Measurements from ENCODE around the gene RPL31.

The RPL31 gene

DNA sequence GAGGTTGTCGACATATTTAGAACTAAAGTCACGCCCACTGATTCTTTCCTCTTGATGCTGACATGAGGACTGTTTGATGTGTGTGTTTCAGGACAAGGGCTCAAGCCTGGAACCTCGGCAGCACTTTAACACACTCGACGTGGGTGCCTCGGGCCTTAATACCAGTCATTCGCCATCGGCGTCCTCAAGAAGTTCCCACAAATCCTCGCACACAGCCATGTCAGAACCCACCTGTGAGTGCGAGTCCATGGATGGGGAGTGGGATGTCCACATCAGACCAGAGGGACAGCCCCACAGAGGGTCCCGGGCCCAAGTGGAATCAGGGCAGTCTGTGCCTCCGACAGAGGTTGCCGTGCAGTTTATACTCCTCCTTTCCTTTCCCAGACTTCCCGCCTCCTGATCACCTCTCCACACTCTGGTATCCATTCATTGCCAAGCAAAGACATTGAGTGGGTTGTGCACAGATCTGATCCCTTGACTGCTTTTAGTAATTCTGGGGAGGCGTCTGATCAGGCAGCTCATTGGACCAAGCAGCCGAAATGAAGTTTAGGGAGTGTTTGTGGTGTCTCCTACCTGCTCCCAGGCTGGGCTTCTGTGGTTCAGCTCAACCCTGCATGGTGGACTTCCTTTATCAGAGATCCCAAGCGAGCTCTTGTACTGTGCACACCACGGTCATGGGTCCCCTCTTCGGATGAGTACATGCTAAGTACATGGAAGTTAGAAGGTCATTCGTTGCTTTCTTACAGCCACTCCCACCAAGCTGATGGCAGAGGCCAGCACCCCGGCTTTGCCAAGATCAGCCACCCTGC lies 27.2 kb upstream of the RPL31 start:
- H3K27ac ChIP-seq = no peak overlapping the region
- TF ChIP-seq, protein P1, sequence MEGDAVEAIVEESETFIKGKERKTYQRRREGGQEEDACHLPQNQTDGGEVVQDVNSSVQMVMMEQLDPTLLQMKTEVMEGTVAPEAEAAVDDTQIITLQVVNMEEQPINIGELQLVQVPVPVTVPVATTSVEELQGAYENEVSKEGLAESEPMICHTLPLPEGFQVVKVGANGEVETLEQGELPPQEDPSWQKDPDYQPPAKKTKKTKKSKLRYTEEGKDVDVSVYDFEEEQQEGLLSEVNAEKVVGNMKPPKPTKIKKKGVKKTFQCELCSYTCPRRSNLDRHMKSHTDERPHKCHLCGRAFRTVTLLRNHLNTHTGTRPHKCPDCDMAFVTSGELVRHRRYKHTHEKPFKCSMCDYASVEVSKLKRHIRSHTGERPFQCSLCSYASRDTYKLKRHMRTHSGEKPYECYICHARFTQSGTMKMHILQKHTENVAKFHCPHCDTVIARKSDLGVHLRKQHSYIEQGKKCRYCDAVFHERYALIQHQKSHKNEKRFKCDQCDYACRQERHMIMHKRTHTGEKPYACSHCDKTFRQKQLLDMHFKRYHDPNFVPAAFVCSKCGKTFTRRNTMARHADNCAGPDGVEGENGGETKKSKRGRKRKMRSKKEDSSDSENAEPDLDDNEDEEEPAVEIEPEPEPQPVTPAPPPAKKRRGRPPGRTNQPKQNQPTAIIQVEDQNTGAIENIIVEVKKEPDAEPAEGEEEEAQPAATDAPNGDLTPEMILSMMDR (IDR thresholded peaks at IDR 0.05) = no peak
- DNase-seq (ENCODE audit: low spot score) = no peak
- no peak overlapping the region for H3K4me3 ChIP-seq

DNA sequence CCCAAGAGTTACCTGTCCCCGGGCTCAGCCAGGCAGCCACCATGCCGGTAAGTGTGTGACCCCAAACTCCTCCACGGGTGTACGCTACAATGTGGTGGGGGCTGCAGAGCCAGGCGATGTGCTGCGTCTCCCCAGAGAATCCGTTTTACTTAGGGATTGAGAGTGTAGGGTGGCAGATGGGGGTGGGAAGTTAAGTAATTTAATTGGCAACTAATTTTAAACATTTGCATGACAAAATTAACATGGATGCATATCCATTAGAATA lies 26.6 kb upstream of the RPL31 start:
- TF ChIP-seq, protein P1 (IDR thresholded peaks at IDR 0.05) = no peak
- no peak for DNase-seq (ENCODE audit: low spot score)
- Histone ChIP-seq H3K4me3 (no peak overlapping the region), H3K27ac (no peak overlapping the region)

DNA sequence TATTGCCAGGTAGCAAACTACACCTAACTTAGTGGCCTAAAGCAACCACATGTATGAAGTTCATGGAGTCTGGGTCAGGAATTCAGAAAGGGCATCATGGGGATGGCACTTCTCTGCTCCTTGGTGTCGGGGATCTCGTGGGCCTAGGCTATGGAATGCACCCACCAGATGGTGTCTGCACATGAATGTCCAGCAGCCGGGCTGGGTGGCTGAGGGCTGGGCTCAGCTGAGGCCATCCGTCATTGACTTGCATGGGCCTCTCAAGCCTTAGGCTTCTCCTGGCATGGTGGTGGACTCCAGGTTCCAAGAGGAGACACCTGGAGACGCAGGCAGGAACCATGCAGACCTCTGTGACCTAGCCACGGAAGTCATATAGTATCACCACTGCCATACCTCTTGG lies 26.0 kb upstream of the RPL31 start:
- TF ChIP-seq, protein P1 (IDR thresholded peaks at IDR 0.05) = no peak
- DNase-seq (ENCODE audit: low spot score) = no peak
- Histone ChIP-seq H3K4me3 (no peak overlapping the region), H3K27ac (no peak overlapping the region)

DNA sequence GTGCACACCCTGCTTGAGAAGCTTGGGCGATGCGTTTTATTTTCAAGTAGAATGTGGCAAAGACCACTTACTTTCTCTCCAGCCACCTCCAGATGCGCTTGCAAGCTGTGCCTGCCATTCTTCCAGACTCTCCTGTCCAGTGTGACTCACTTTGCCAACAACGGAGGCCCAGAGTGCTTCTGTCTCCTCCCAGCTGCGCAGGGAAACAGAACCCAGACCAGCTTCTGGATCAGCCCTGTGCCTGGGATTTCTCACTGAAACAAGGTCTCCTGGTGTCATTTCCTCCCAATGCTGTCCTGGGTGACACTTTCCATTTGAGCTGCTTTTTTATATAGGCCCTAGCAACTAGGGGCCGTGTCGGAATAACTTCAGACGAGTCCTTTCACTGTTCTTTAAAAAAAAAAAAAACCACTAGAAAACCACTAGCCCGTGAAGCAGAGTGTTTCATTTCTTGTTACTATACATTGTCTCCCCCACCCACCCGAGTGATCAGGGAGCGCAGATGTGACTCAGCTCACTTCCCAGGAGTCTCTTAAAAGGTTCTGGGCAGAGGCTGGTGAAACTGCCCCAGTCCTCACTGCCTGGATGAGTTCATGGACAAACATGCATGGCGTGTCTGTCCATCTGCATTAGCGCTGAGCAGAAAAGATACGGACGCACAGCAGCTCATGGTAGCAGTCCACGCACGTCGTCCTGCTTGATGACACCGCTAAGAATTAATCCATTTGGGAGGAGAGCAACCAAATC lies 25.3 kb upstream of the RPL31 start:
- no peak overlapping the region for H3K27ac ChIP-seq
- TF ChIP-seq, protein P1 (IDR thresholded peaks at IDR 0.05) = no peak
- H3K4me3 ChIP-seq = no peak overlapping the region
- DNase-seq (ENCODE audit: low spot score) = no peak

DNA sequence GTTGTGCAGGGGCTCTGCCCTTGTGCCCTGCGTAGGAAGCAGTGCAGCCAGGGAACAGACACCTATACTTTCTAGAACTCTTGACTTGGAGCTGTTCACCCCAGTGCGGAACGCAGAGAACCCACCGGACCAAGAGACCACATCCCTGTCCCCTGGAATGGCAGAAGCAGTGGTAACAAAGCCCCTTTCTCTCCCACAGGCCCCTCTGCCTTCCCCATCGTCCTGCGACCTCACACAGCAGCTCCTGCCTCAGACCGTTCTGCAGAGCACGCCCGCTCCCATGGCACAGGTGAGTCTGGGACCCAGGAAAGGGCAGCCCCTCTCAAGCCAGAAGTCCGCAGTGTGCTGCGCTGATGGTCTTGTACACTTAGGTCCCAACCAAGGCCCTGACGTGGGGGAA lies 24.6 kb upstream of the RPL31 start:
- no peak overlapping the region for H3K27ac ChIP-seq
- no peak overlapping the region for H3K4me3 ChIP-seq
- no peak for DNase-seq (ENCODE audit: low spot score)
- TF ChIP-seq, protein P1 (IDR thresholded peaks at IDR 0.05) = no peak

DNA sequence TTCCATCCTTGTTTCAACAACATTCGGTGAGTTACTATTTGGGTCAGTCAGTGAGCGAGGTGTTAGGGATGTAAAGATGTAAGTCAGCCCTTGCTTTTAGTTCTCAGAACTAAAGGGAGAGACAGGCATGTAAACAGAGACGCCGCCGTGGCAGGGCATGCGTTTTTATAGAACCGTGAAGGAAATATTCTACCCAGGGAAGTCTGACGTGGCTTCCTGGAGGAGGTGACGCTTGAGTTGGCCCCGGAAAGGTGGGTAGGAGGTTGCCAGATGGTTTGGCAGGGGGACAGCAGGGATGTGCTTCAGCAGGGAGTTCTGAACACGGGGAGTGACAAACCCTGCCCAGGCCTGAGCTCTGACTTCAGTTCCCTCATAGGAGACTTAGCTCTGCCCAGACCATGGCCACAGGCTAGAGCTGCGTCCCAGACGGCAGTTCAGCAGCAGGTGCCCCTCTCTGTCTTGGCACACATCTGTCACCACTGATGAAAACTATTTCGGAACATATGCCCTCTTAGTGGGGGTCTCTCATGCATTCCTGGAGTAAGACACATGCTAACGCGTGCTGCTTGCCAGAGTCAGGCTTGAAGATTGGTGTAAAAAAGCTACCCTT lies 23.4 kb upstream of the RPL31 start:
- no peak for DNase-seq (ENCODE audit: low spot score)
- Histone ChIP-seq H3K4me3 (no peak overlapping the region), H3K27ac (peak overlapping the region; percentile 46 to 69)
- TF ChIP-seq, protein P1 (IDR thresholded peaks at IDR 0.05) = no peak
